Measurements from ENCODE around the gene TH.

Gene TH

DNA sequence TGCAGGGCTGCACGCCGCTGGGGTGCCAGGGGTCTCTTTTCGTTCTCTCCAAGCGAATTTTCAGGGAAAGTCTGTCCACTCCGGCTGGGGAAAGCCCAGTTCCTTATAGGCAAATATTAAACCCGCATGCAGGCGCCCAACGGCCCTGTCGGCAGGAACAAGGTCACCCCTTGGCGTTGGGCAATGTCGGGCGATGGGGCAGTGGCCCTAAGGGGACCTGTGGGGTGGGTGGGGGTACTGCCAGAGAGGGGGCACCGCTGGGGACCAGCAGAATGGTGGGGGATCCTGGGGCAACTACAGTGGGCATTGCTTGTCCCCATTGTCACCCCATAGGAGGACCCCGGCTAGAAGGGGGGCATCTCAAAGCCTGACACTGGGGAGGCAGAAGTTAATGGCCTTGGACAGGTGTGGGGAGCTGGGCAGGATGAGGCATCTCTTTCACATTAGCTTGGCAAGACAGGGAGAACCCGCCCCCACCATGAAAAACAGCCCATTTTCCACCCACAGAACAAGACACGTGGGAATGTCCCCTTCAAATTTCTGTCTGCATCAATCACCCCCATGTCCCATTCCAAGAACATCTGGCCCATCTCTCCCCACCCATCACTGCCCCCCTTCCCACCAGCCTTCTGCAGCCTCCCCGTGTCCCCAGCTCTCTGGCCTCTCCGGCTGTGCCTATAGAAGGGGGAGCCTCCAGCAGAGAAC is 26.9 kb downstream of the TH start:
- Mint-ChIP-seq H3K36me3 (no peaks in the 10 kb centered on the region), H3K27ac (no peak overlapping the region), H3K4me3 (peak overlapping the region; percentile 34), H3K27me3 (peaks cover 33% of the 10 kb centered on the region), H3K4me1 (no peaks in the 10 kb centered on the region), H3K9me3 (no peaks in the 10 kb centered on the region)
- DNase-seq (ENCODE audit: low spot score in 2 of 2), result no peak
- ATAC-seq (ENCODE audit: low read depth), result no peak

DNA sequence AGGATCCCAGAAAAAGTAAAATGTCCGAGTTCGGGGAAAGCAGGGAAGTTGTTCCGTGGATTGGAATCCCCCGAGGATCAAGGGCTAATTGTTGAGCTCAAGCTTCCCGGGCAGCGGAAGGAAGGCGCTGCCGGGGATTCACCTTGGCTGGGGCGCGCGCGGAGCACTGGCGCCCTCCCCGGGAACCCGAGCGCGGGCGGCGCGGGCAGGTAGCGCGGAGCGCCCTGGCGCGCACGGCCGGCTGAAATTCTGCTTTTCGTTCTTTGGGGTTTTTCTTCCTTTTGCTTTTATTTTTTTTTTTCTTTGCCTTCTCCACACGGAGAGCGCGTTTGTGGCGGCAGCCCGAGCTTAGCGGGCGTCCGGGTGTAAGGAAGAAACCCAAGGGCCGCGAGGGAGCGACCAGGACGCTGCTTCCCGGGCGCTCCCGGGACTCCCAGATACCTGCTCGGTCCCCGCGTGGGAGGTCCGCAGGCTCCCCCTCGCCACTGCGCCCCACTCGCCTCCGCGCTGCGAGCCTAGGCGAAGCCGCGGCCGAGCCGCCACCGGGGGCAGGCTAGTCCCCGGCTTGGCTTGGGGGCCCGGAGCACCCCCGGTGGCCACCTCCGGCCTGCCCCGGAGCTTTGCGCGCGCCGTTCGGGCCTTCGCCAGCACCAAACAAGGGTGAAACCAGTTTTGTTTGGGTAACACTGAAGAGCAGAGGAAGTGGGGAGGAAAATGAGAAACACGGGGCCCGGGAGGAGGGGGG is 27.6 kb downstream of the TH start:
- no peaks in the 10 kb centered on the region for H3K36me3 Mint-ChIP-seq
- H3K27me3 Mint-ChIP-seq, result peaks cover 33% of the 10 kb centered on the region
- peak overlapping the region; percentile 29 for H3K4me3 Mint-ChIP-seq
- no peak overlapping the region for H3K27ac Mint-ChIP-seq
- no peak for DNase-seq (ENCODE audit: low spot score in 2 of 2)
- no peaks in the 10 kb centered on the region for H3K4me1 Mint-ChIP-seq
- ATAC-seq (ENCODE audit: low read depth), result peak; percentile 24
- no peaks in the 10 kb centered on the region for H3K9me3 Mint-ChIP-seq

DNA sequence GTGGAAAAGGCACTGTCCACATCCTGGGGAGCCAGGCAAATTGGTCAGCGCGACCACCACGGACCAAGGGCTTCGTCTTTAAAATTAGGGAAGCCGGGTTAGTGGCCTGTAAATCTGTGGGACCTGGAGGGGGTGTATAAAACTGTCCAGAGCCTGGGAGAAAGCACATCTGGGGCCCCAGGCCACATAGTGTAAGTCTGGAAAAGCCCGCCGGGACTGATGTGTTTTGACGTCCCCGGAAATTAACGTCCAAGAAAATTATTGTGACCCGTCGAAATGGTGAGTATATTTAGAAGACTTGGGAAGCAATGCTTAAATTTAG is 28.2 kb downstream of the TH start:
- H3K36me3 Mint-ChIP-seq, result no peaks in the 10 kb centered on the region
- DNase-seq (ENCODE audit: low spot score in 2 of 2) (no peak), ATAC-seq (ENCODE audit: low read depth) (no peak)
- peaks cover 34% of the 10 kb centered on the region for H3K27me3 Mint-ChIP-seq
- H3K4me1 Mint-ChIP-seq, result peaks cover 1% of the 10 kb centered on the region
- peak overlapping the region; percentile 29 for H3K4me3 Mint-ChIP-seq
- H3K9me3 Mint-ChIP-seq, result no peaks in the 10 kb centered on the region
- no peak overlapping the region for H3K27ac Mint-ChIP-seq

DNA sequence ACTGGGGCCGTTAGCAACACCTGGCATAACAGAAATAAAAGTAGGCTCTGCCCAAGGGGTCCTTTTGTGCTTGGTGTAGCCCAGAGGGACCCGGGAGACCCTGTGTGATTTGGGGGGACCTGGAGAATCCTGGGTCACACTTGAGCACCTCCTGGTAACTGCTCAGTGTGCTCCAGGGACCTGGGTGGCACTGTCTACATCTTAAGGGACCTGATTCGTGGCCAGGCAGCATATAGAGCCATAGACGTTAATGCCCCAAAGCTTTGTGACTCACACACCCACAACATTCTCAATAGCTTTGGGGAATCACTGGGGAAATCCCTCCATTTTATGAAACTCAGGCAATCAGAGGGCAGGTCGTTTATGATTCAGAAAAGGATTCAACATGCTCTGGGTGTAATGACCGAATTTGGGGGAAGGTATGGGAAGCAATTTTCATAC is 28.8 kb downstream of the TH start:
- Mint-ChIP-seq H3K9me3 (no peaks in the 10 kb centered on the region), H3K27ac (peak overlapping the region; percentile 46), H3K4me1 (peaks cover 4% of the 10 kb centered on the region), H3K27me3 (peaks cover 31% of the 10 kb centered on the region), H3K36me3 (no peaks in the 10 kb centered on the region), H3K4me3 (no peak overlapping the region)
- ATAC-seq (ENCODE audit: low read depth) (peak; percentile 15), DNase-seq (ENCODE audit: low spot score in 2 of 2) (no peak)

DNA sequence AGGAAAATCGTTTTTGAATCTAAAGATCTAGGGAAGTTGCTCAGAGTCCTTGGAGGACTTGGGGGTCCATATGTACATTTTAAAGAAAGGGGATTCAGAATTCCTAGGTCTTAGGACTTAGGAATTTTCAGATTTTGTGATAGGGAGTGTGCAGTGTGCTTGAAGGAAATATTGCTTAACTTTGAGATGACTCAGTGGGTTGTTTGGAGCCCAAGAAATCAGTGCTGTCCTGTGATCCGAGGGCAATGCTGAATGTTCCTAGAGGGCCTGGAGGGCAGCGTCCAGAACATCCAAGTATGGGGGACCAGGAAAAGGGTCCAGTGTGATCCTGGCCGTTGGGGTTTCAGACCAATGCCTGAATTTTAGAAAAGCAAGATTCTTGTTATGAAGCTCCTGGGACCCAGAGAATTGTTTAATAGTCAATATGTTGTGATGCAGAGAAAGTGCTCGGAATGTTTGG is 29.3 kb downstream of the TH start:
- no peak for DNase-seq (ENCODE audit: low spot score in 2 of 2)
- peaks cover 8% of the 10 kb centered on the region for H3K4me1 Mint-ChIP-seq
- H3K36me3 Mint-ChIP-seq, result no peaks in the 10 kb centered on the region
- ATAC-seq (ENCODE audit: low read depth), result no peak
- peaks cover 35% of the 10 kb centered on the region for H3K27me3 Mint-ChIP-seq
- H3K27ac Mint-ChIP-seq, result no peak overlapping the region
- H3K9me3 Mint-ChIP-seq, result no peaks in the 10 kb centered on the region
- H3K4me3 Mint-ChIP-seq, result no peak overlapping the region

DNA sequence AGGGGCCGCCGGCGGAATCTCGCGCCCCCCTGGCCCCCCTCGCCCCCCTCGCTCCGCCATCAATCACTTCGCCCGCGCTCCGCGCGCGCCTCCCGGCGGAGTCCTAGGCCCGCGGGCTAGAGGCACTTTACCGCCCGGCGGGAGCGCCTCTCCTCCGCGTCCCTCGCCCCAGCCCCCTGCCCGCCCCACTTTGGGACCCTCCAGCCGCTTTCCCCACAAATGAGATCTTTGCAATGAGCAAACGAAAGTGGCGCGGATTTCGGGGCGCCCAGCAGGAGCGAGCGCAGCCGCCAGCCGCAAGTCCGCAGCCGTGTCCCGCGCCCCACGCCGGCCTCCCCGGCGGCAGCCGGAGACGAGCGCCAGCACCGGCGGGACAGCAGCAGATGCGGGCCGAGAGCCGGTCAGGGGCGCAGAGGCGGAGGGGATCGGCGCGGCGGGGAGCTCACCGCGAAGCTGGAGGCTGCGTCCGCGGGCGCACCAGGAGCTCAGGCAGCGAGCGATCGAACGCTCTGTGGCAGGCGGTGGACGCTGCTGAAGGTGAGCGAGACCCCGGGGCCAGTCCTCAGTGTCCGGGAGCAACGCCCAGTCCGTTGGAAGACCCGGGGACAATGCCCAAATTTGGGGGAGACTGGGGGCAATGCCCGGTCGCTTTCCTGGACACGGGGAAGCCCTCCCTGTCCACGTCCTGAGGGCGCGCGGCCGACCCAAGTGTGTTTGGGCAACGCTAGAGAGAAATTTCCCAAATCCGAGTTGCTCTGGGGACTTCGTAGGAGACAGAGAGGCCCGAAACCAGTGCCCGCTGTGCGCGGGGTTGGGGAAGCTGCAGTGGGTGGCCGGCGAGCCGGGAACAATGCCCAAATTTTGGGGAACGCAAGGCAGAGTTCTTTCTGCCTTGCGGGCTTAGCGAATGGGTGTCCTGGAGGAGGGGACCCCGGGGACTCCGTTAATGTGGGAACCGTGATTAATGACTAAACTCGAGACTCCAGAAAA is 30.9 kb downstream of the TH start:
- no peak for DNase-seq (ENCODE audit: low spot score in 2 of 2)
- H3K36me3 Mint-ChIP-seq, result no peaks in the 10 kb centered on the region
- no peak for ATAC-seq (ENCODE audit: low read depth)
- peaks cover 35% of the 10 kb centered on the region for H3K27me3 Mint-ChIP-seq
- H3K27ac Mint-ChIP-seq, result peak overlapping the region; percentile 47
- peaks cover 14% of the 10 kb centered on the region for H3K4me1 Mint-ChIP-seq
- no peak overlapping the region for H3K4me3 Mint-ChIP-seq
- H3K9me3 Mint-ChIP-seq, result no peaks in the 10 kb centered on the region

DNA sequence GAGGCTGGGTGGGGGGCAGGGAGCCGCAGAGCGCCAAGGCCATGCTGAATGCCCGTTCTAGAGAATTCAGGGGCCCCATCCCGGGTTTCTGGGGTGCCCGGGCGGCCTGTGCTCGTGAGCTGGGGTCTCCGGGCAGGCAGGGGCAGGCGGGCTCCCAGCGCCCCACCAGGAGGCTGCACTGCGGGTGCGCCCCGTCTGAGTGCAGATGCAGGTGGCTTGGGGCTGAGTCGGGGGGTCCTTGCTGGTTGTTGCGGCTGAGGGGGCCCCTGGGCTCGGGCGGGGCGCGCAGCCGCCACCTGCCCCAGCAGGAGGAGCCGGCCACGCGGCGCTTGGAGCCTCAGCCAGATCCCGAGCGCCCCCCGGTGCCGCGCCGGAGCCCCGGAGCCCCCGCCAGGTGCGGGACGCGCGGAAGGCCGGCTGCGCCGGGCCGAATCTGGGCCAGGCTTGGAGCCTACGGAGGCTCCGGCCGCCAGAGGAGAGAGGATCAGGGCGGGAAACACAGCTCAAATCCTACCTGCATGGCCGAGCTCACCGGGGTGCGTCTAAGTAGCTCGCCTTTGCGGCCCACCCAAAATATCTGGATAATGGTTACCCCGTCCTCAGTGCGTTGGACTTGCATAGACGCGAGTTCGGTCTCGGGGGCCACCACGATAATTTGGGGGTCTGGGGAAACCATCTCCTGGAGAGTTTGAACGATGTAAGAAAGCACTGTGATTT is 31.8 kb downstream of the TH start:
- no peaks in the 10 kb centered on the region for H3K9me3 Mint-ChIP-seq
- H3K27ac Mint-ChIP-seq, result no peak overlapping the region
- ATAC-seq (ENCODE audit: low read depth) (no peak), DNase-seq (ENCODE audit: low spot score in 2 of 2) (no peak)
- no peaks in the 10 kb centered on the region for H3K36me3 Mint-ChIP-seq
- H3K27me3 Mint-ChIP-seq, result peaks cover 36% of the 10 kb centered on the region
- no peak overlapping the region for H3K4me3 Mint-ChIP-seq
- H3K4me1 Mint-ChIP-seq, result peaks cover 14% of the 10 kb centered on the region

DNA sequence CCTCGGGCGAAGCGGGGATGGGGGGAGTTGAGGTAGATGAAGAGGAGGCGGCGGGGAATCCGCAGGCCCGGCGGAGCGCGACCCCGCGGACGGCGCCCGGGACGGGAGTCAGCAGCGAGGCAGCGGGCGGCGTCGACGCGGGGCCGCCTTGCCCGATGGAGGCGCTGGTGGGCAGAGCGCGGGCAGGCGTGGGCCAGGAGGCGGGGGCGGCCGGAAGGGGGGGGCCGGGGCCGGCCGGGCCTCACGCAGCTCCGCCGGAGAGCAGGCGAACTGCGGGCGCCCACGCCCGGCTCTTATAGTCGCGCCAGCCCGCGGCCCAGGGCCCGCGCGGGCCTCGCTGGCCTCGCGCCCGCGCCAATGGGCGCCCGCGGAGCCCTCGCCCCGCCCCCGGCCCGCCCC is 32.5 kb downstream of the TH start, which contains the start of gene IGF2:
IGF2 (minus strand) TSS at position 267 of the 399 bp plus-strand sequence. CDS start 3,866 bp downstream, outside the sequence.
- peak within 1 kb of the TSS; percentile 69 for H3K27ac Mint-ChIP-seq
- DNase-seq (ENCODE audit: low spot score in 2 of 2) (no peak), ATAC-seq (ENCODE audit: low read depth) (peak; percentile 38)
- peak within 1 kb of the TSS; percentile 83 for H3K4me3 Mint-ChIP-seq
- H3K36me3 Mint-ChIP-seq, result no peaks in the 10 kb centered on the region
- peaks cover 14% of the 10 kb centered on the region for H3K4me1 Mint-ChIP-seq
- H3K9me3 Mint-ChIP-seq, result no peaks in the 10 kb centered on the region
- peaks cover 36% of the 10 kb centered on the region for H3K27me3 Mint-ChIP-seq

DNA sequence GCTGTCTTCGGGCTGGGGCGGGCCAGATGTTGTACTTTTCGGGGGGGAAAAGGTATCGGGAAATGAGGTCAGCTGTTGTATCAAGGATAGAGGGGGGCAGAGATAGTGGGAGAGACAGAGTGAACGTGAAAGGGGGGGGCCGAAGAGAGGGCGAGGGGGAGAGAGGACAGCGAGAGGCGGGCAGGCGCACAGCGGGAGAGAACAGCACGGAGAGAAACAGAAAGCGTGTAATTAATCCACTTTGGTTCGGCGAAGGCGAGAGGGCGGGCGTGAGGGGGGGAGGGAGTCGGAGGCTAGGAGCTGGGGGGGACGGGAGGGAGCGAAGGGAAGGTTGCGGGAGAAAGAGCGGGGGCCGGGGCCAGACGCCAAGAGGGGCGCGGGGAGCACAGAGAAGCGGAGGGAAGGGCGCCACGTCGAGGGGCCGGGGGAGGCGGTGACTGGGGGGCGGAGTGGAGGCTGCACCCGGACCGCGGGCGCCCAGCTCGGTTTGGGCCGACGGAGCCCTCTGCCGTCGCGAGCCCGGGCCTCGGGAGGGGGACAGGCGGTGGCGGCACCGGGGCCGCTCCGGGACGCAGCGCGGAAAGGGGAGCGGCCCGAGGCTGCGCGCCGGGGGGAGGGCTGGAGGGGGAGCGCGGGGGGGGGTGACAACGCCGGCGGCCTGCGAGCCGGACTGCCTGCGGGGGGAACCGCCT is 33.0 kb downstream of the TH start:
- Mint-ChIP-seq H3K4me3 (peak overlapping the region; percentile 83), H3K27ac (peak overlapping the region; percentile 69), H3K27me3 (peaks cover 37% of the 10 kb centered on the region), H3K4me1 (peaks cover 14% of the 10 kb centered on the region), H3K36me3 (no peaks in the 10 kb centered on the region), H3K9me3 (no peaks in the 10 kb centered on the region)
- no peak for DNase-seq (ENCODE audit: low spot score in 2 of 2)
- peak; percentile 10 for ATAC-seq (ENCODE audit: low read depth)

DNA sequence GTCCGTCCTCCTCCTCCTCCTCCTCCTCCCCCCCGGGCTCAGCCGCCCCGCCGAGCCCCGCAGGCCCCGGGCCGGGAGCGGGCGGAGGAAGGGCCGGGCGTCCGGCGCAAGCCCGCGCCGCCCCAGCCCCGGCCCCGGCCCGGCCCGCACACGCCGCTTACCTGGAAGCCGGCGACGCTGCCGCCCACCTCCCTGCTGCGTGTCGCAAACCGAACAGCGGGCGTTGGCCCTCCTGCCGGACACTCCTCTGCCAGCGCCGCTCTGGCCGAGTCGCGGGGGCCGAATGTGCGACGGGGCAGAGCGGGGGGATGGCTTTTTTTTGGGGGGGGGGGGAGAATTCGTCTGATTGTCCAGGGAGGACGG is 33.6 kb downstream of the TH start:
- DNase-seq (ENCODE audit: low spot score in 2 of 2) (no peak), ATAC-seq (ENCODE audit: low read depth) (no peak)
- peak overlapping the region; percentile 83 for H3K4me3 Mint-ChIP-seq
- H3K9me3 Mint-ChIP-seq, result no peaks in the 10 kb centered on the region
- H3K27ac Mint-ChIP-seq, result peak overlapping the region; percentile 69
- H3K27me3 Mint-ChIP-seq, result peaks cover 39% of the 10 kb centered on the region
- no peaks in the 10 kb centered on the region for H3K36me3 Mint-ChIP-seq
- H3K4me1 Mint-ChIP-seq, result peaks cover 14% of the 10 kb centered on the region

DNA sequence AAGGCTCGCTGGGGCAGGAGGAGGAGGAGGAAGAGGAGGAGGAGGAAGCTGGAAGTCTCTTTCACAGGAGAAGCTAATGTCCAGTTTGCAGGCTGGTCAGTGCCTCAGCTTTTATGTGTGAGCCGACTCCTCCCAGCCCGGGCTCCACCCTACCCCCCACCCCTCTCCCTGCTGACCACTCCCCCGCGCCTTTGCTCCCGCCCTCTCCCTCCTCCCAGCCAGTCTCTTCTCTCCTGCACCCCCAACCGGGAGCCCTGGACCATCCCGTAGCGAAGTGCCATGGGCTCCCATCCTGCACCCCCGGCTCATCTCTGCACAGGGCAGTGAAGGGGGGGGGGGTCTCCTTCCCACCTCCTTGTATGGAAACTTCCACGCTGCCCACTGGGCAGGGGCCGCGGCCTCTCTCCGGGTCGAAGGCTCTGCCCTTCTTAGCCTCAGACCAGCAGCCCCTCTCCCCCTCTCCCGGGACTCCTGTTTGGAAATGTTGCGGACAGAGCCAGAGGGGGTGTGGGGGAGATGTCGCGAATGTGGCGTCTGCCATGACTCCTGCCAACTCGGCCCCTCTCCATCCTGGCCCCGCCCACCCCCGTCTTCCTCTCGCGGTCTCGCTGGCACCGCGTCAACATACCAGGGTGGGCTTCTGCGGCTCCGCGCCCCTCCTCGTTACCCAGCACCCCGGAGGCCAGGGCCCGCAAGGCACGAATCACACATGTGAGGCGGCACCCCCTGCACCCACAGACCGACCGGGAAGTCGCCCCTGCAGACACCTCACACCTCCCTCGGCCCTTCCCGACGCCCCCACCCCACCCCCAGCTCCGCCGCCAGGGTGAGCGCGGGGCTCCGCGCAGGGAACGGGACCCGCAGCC is 34.2 kb downstream of the TH start:
- H3K4me1 Mint-ChIP-seq, result peaks cover 14% of the 10 kb centered on the region
- H3K27ac Mint-ChIP-seq, result no peak overlapping the region
- peak overlapping the region; percentile 41 for H3K4me3 Mint-ChIP-seq
- H3K27me3 Mint-ChIP-seq, result peaks cover 36% of the 10 kb centered on the region
- DNase-seq (ENCODE audit: low spot score in 2 of 2) (no peak), ATAC-seq (ENCODE audit: low read depth) (no peak)
- H3K36me3 Mint-ChIP-seq, result no peaks in the 10 kb centered on the region
- H3K9me3 Mint-ChIP-seq, result no peaks in the 10 kb centered on the region

DNA sequence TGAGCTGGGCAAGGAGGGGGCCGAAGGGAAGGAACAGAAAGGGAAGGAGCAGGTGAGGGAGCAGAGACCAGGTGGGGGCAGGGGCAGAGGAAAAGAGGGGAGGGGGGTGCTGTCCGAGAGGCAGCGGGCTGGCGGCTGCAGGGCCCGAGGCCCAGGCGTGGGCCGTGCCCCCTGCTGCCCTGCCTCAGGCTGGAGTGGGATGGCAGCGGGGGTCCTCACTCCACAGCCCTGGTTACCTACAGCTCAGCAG is 34.7 kb downstream of the TH start:
- H3K4me3 Mint-ChIP-seq, result peak overlapping the region; percentile 27
- H3K9me3 Mint-ChIP-seq, result peaks cover under 1% of the 10 kb centered on the region
- H3K27ac Mint-ChIP-seq, result no peak overlapping the region
- ATAC-seq (ENCODE audit: low read depth), result no peak
- peaks cover 14% of the 10 kb centered on the region for H3K4me1 Mint-ChIP-seq
- DNase-seq (ENCODE audit: low spot score in 2 of 2), result no peak
- H3K36me3 Mint-ChIP-seq, result no peaks in the 10 kb centered on the region
- H3K27me3 Mint-ChIP-seq, result peaks cover 34% of the 10 kb centered on the region

Data from memory B cell (primary cell).